ENCODE results near the gene PLTP.

The PLTP gene

GRCh38 chr20:45852326-45852725 lies 59.6 kb downstream of the PLTP start:
- FAIRE-seq (no peak), DNase-seq (ENCODE audit: insufficient read length, low spot score) (no peak)
- TF ChIP-seq POLR2A (IDR thresholded peaks at IDR 0.05; ENCODE audit: low read depth, low read length): no peak

- TF ChIP-seq POLR2A (IDR thresholded peaks at IDR 0.05; ENCODE audit: low read depth, low read length): no peak
- no peak for FAIRE-seq
- DNase-seq (ENCODE audit: insufficient read length, low spot score): no peak
Measured at GRCh38 chr20:45851501-45851900, 60.5 kb downstream of the PLTP start.

GRCh38 chr20:45850926-45851325 lies 61.0 kb downstream of the PLTP start:
- no peak for FAIRE-seq
- no peak for TF ChIP-seq POLR2A (IDR thresholded peaks at IDR 0.05; ENCODE audit: low read depth, low read length)
- DNase-seq (ENCODE audit: insufficient read length, low spot score): no peak

- FAIRE-seq (no peak), DNase-seq (ENCODE audit: insufficient read length, low spot score) (no peak)
- no peak for TF ChIP-seq POLR2A (IDR thresholded peaks at IDR 0.05; ENCODE audit: low read depth, low read length)
Measured at GRCh38 chr20:45850238-45850637, 61.7 kb downstream of the PLTP start.

- no peak for TF ChIP-seq POLR2A (IDR thresholded peaks at IDR 0.05; ENCODE audit: low read depth, low read length)
- FAIRE-seq (no peak), DNase-seq (ENCODE audit: insufficient read length, low spot score) (no peak)
Measured at GRCh38 chr20:45848969-45849582, 62.9 kb downstream of the PLTP start.
